HEK293 (cell line): ENCODE measurements around the gene CETP.

Source experiments
- MEIS1 ChIP-seq: sonication (generic); formaldehyde crosslinking; IDR thresholded peaks from 2 replicates; pipeline ENCODE4 v1.8.1; 2022; ENCODE audit warnings: missing genetic modification reagents, mild to moderate bottlenecking, borderline replicate concordance
- RBAK ChIP-seq: fragments of 450-650 bp; formaldehyde crosslinking; IDR thresholded peaks from 2 replicates; pipeline ENCODE4 v1.5.1; 2016; ENCODE audit warnings: missing biosample characterization, missing genetic modification characterization
- REST ChIP-seq: fragments of 450-650 bp; formaldehyde crosslinking; IDR thresholded peaks from 2 replicates; pipeline ENCODE4 v1.5.1; 2016; ENCODE audit warnings: missing biosample characterization, missing genetic modification characterization
- TCF7L2 ChIP-seq: IDR thresholded peaks from 2 replicates; pipeline ENCODE4 v1.6.1; 2011; ENCODE audit warnings: low read depth, mild to moderate bottlenecking, inconsistent platforms, low read length, moderate library complexity, borderline replicate concordance
- ZBTB7A ChIP-seq: fragments of 450-650 bp; formaldehyde crosslinking; IDR thresholded peaks from 2 replicates; pipeline ENCODE4 v1.5.1; 2016; ENCODE audit warnings: low read depth, missing biosample characterization, missing genetic modification characterization
- ZNF830 ChIP-seq: fragments of 450-650 bp; IDR thresholded peaks from 2 replicates; pipeline ENCODE4 v1.5.0; 2018; ENCODE audit warnings: missing biosample characterization, missing genetic modification characterization, low read depth, mild to moderate bottlenecking, moderate library complexity
- TF ChIP-seq, protein P1 (sequence below): fragments of 450-650 bp; formaldehyde crosslinking; IDR thresholded peaks from 2 replicates; pipeline ENCODE4 v1.5.1; 2016; ENCODE audit warnings: missing biosample characterization, missing genetic modification characterization

- TF ChIP-seq, protein P1, sequence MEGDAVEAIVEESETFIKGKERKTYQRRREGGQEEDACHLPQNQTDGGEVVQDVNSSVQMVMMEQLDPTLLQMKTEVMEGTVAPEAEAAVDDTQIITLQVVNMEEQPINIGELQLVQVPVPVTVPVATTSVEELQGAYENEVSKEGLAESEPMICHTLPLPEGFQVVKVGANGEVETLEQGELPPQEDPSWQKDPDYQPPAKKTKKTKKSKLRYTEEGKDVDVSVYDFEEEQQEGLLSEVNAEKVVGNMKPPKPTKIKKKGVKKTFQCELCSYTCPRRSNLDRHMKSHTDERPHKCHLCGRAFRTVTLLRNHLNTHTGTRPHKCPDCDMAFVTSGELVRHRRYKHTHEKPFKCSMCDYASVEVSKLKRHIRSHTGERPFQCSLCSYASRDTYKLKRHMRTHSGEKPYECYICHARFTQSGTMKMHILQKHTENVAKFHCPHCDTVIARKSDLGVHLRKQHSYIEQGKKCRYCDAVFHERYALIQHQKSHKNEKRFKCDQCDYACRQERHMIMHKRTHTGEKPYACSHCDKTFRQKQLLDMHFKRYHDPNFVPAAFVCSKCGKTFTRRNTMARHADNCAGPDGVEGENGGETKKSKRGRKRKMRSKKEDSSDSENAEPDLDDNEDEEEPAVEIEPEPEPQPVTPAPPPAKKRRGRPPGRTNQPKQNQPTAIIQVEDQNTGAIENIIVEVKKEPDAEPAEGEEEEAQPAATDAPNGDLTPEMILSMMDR, result no peak
- TF ChIP-seq TCF7L2 (no peak), RBAK (tag by site-specific recombination) (no peak), MEIS1 (no peak), ZNF830 (tag by site-specific recombination) (no peak), REST (tag by site-specific recombination) (no peak), ZBTB7A (tag by site-specific recombination) (no peak)
Measured at GRCh38 chr16:56939801-56940200, 21.9 kb upstream of the CETP start.
